ENCODE data around the gene BMS1.
"Not testable (repeated sequence)": the region's sequence is repeated elsewhere in the genome, so short reads cannot be mapped to it uniquely, and the experiment has no call there.

- TF ChIP-seq, protein P1, sequence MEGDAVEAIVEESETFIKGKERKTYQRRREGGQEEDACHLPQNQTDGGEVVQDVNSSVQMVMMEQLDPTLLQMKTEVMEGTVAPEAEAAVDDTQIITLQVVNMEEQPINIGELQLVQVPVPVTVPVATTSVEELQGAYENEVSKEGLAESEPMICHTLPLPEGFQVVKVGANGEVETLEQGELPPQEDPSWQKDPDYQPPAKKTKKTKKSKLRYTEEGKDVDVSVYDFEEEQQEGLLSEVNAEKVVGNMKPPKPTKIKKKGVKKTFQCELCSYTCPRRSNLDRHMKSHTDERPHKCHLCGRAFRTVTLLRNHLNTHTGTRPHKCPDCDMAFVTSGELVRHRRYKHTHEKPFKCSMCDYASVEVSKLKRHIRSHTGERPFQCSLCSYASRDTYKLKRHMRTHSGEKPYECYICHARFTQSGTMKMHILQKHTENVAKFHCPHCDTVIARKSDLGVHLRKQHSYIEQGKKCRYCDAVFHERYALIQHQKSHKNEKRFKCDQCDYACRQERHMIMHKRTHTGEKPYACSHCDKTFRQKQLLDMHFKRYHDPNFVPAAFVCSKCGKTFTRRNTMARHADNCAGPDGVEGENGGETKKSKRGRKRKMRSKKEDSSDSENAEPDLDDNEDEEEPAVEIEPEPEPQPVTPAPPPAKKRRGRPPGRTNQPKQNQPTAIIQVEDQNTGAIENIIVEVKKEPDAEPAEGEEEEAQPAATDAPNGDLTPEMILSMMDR (conservative IDR thresholded peaks at IDR 0.05; ENCODE audit: low read depth, low read length) = not testable (repeated sequence)
- not testable (repeated sequence) for TF ChIP-seq EZH2 (IDR thresholded peaks at IDR 0.05; ENCODE audit: borderline replicate concordance, low read depth, low read length, poor library complexity, severe bottlenecking)
Observed at GRCh38 chr10:42860016-42860415, 77.4 kb downstream of the BMS1 start.
